HG02884 (cell line): ENCODE results near the gene RNF224.
A peak's percentile ranks its signal among the peaks of the same experiment; 100 is the strongest.

Experiments
- ATAC-seq: cut with Tn5 transposase; IDR thresholded peaks from one replicate; pipeline ENCODE4 v1.9.1; 2021; ENCODE audit warnings: mild to moderate bottlenecking, moderate library complexity; ENCODE audit not compliant: unreplicated experiment

Gene RNF224

DNA sequence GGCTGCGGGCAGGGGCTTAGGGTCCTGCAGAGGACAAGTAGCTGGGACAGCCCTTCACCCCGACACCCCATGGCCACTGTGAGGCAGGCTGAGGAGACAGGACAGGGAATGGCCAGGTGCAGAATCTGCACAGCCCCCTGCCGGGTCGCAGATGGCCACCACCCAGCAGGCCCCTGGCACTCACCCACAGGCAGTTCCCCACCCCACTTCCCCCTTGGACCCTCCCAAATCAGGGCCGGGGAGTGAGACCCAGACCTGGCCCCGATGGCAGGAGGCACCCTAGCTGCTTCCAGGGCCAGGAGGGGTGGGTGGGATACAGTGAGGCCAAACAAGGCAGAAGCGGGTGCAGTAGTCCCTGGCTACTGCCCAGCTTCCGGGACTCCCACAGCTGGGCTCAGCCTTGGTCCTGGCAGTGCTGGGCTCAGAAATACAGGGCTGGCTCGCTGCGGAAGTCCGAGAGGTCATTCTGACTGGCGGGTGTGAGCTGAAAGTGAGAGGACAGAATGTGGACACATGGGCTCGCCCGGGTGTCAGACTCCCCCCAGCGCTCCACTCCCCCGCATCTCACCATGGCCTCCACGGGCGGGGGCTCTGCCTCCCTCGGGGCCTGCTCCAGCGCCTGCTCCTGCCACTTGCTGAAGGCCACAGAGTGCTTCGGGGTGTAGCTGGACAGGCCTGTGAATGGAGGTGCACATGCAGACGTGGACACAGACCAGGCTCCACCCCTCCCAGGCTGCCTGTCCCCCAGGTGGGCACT, 35.4 kb upstream of the RNF224 start:
- ATAC-seq = no peak

DNA sequence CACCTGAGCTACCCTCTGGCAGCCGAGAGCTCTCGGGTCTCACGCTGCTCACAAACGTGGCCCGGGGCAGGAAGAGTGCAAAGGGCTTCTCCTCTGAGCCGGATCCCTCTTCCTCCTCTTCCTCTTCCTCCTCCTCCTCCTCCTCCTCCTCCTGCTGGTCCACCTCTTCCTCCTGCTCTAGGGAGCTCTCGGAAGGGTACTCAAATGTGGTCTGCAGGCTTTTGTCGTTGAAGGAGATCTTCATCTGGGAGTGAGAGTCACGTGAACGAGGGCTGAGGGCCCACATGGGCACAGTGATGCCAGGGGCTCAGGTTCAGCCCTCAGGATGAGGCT, 34.9 kb upstream of the RNF224 start:
- ATAC-seq = no peak

DNA sequence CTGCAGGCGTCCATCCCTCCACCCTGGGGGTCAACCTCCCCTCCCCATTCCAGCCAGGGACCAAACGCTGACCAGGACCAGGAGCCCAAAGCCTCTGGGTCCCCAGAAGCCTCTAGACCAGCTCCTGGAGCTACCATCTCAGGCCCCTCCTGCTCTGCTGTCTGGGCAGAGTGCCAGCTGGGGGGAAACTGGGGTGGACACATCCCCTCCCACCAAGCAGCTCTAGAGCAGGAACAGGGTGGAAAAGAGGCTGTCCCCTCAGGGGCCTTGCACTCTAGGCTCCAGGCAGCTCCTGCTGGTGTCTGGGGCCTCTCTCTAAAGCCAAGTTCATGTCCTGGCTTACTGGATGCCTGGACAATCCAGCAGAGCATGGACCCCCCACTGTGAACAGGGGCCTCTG, 34.4 kb upstream of the RNF224 start:
- no peak for ATAC-seq

DNA sequence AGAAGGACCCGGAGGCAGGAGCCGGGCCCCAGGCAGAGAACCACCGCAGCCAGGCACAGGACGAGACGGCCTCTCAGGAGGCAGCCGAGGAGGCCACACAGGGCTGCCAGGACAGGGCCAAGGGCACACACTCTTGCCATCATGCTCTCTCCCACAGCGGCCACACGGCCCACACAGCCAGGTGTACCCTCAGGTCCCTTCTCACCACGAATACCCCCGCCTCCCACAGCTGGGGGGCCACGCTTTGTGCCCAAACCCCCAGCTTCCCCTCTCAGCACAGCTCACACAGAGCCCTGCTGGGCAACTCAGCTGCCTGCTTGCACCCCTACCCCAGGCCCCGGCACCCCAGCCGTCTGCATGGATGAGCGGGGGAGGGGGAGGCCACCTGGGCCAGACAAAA, 33.5 kb upstream of the RNF224 start:
- ATAC-seq = no peak

DNA sequence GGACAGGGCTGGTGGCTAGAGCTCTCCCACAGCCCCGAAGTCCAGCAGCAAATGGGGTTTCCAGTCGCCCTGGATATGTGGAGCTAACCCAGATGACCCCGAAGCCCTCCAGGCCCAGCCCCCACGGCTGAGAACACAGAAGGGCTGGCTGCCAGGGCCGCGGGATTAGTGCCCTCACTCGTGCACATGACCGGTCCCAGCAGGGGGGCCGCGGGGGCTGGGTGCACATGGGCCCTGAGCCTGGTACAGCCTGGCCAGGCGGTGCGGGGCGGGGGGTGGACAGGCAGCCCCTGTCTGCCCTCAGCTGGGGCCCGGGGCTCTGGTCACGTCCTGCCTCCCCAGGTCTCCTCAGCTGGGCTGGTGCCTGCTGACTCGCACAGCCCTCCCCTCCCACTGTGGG, 32.9 kb upstream of the RNF224 start:
- ATAC-seq = no peak

DNA sequence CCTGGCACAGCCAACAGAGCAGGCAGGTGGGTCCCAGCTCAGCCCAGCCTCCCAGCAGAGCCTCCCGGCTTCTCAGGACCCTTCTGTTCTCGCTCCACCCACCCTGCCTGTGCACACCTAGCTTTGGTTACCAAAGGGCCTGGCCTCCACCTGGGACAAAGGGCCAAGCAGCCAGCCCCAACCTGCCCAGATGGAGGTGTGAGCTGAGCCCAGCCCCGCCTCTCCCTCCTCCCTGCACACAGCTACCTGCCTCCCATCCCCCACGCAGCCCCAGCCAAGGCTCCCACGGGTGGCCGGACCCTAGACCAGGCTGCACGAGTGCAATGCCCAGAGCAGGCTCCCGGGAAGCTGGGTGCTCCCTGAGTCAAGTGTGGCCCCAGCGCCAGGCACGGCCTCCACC, 32.4 kb upstream of the RNF224 start:
- no peak for ATAC-seq

DNA sequence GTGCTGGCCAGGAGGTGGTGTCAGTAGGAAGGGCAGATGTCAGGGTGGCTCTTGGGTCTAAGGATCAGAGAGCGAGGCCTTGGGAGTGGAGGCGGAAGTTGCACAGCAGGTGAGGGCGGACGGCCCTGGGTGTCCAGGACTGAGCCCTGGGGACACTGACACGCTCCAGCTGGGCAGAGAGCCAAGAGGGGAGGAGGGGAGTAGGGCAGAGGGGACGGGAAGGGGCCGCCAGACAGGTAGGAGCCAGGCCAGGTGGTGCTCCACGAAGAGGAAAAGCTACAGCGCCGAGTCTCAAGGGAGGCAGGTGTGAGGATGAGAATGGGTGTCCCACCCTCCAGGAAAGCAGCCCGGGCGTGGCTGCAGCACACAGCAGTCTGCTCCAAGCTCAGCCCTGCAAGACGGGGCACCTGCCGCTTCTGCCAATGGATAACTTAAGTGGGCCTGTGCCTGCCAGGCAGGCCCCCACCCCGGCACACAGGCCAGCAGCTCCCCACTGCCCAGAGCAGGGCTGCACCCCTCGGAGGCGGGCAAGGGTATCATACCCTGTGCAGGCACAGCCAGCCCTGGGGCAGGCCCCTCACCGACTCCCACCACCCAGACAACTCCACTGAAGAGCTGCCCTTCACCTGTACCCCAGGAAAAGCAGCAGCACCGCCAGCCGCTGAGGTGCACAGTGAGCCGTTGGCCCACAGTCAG, 31.6 kb upstream of the RNF224 start:
- no peak for ATAC-seq

DNA sequence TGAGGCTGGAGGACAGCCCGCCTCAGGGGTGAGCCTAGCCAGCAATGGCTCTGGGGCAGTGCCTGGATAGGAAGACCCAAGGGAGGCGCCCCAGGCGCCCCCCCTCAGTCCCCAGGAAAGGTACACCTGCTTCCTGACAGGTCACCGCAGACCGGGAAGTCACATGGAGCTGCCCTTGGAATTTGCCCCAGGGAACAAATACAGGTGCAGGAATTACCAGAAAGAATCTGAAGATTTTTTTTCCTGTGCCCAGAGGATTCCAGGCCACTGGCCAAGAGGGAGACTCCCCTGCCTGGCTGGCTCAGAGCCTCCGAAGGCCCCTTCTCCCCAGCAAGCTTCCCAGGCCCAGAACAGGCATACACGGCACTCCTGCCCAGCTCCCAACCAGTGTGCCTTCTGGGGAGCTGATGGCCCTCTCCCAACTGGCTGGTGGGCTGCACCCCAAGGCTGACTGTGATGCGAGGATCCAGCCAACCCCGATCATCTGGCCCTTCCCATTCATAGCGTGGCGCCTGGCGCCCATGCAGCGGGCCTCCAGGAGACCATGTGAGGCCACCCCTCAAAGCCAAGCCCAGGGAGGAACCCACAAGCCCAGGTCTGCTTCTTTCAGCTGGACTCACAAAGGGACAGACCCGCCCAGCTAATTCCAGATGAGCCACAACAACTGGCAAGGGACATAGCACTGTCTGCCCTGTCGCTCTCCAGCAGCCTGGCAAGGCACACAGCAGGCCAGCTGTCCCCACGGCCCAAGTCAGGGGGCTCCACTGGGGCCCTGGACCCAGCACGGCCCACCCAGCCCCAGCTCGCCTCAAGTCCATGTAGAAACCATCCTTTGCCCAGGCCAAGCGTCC, 29.0 kb upstream of the RNF224 start:
- ATAC-seq = no peak

DNA sequence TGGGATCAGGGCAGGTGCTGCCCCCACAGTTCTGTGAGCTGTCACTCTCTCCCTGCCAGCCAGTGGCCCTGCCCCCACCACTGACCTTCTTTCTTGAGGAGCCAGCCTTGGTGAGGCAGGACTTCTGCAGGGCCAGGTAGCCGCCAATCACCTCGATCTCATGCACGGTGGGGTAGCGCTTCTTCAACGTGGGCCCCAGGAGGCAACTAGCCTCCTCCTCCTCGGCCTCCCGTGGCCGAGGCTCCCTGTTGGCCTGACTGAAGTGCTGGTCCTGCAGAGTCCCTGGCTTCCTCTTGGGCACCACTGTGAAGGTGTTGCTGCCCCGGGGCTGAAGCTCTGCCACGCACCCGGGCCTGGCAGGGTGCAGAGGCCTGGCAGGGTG, 28.4 kb upstream of the RNF224 start:
- ATAC-seq = no peak

DNA sequence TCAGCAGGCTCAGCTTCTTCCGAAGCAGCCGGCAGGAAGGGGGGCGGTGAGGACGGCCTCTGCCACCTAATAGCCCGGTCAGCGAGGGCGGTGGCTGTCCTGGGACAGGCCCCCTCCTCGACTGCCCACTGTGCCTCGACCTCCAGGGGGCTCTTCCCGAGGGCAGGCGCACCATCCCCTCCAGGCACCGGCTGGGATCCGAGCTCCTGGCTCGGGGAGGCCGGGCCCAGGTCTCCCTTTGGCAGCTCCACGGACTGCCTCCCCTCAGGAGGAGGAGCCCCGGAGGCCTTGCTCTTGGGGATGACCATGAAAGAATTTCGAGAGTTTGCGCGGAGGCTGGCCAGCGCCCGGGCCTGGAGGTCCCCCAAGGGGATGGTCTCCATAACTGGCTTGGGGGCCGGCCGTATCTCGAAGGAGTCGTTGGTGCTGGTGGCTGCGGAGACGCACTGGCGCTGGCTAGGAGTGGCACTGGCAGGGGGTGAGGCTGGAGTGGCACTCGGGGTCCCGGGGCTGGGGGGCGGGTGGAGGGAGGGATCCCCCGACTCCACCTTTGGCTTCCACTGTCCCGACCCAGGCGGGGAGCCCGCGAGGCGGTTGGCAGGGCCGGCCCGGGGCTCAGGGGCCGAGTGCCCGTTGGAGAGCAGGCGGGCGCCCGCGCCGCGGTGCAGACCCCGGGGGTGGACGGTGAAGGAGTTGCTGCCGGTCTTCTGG, 27.7 kb upstream of the RNF224 start:
- ATAC-seq = no peak

DNA sequence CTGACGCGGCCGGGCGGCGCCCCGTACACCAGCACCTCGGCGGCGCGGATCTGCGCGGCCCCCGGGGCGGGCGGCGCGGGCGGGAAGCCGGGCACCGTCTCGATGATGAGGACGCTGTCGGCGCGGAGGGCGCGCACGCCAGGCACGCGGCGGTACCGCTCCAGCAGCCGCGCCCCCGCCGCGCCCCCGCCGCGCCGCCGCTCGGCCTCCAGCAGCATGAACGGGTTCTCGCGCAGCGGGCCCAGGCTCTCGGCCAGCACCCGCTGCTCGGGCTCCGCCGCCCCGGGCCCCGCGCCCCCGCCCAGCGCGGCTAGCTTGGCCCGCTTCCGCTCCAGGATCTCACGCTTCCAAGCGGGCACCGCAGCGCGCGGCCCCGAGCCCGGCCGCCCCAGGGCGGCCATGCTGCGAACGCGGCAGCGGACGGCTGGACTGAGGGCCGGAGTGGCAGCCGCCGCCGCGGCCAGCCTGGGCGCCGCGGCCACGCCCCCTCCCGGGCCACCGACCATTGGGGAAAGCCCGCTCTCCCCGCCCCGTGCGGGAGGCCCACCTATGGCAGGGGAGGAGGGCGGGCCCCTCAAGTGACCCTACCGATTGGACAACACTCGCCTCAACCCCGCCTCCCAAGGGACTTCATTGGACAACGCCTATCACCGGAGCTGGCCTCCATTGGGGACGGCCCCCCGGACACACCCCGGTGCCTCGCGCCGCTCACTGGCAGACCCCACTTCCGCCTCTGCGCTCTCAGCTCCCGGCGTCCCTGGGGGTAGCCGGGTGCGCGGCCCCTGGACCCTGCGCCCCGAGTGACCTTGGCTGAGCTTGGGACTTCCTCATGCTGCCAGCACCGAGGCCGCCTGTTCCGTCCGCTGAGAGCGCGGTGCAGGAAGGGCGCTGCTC, 26.7 kb upstream of the RNF224 start, which contains the start of gene TPRN:
Gene TPRN (minus strand): TSS at position 431 of the 894 bp plus-strand sequence. CDS start 30 bp downstream, at position 401.
- ATAC-seq = peak; percentile 87

DNA sequence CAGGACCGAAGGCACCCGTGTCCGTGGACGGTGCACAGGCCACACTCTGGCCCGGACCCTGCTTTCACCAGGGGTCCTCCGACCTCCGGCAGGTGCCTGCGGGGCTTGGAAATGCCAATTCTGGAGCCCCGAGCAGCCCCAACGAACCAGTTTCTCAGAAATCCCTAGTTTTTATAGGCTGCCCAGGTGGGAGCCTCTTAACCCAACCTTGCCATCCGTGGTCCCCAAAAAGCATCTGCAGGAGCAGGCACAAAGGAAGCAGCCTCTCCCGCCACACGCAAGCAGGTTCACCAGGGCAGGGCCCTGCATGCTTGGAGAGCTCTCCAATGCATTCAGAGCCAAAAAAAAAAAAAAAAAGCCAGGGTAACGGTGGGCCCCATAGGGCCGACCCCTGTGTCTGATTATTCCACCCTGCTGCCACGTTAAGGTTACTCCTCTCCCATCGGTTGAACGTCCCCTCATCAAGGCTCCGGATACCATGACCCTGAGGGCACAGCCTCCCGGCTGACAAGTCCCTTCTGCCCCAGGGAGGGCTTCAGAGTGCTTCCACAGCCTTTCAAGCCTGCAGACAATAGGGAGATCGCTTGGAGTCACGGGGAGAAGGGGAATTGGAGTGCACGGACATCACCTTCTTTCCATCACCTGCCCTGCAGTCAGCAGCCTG, 26.0 kb upstream of the RNF224 start:
- no peak for ATAC-seq

DNA sequence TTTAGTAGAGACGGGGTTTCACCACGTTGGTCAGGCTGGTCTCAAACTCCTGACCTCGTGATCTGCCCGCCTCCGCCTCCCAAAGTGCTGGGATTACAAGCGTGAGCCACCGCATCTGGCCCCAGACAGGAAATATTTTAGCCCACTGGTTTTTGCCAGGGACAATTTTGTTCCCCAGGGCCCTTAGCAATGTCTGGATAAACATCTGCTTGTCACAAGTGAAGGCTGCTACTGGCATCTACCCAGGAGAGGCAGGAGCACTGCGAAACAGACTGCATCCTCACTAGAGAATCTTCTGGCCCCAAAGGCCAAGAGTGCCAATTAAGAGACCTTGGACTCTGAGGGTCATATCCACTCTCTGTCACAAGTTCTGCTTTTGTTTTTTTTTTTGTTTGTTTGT, 24.3 kb upstream of the RNF224 start:
- no peak for ATAC-seq

DNA sequence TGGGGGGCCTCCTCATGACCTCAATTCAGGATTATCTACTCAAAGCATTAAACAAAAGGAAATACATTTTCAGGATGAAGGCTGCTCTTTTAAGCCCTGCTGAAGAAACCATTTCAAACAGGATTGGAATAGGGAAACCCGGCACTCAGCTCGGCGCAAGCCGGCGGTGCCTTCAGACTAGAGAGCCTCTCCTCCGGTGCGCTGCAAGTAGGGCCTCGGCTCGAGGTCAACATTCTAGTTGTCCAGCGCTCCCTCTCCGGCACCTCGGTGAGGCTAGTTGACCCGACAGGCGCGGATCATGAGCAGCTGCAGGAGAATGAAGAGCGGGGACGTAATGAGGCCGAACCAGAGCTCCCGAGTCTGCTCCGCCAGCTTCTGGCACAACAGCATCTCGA, 22.6 kb upstream of the RNF224 start:
- no peak for ATAC-seq

DNA sequence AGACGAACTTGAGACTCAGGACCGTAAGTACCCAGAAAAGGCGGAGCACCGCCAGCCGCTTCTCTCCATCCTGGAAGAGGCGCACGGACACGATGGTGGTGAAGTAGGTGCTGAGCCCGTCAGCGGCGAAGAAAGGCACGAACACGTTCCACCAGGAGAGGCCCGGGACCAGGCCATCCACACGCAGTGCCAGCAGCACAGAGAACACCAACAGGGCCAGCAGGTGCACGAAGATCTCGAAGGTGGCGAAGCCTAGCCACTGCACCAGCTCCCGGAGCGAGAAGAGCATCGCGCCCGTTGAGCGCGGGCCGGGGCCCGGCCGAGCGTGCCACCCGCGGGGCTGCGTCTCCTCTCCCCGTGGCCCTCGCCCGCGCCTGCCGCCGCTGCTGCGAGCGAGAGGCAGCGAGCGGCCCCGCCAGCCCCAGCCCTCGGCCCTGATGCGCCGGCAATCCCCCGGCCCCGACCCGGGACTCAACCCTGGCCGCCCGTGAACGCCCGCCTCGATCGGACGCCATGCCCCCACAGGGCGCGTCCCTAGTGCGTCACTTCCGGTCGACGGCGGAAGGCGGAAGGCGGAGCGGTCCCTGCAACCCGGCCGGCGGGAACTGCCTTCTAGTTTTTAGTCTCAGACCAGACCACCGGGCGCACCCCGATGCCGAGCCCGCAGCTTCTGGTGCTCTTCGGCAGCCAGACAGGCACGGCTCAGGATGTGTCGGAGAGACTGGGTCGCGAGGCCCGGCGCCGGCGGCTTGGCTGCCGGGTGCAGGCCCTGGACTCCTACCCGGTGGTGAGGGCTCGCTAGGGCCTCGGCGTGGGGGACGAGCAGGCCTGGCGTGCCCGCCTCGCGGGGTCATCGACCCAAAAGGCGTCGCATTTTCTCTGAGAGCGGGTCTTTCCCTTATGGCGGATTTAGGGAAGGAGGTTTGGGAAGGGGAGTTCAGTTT, 21.9 kb upstream of the RNF224 start, which contains the start of the genes NDOR1 and TMEM203:
Gene NDOR1 (plus strand): TSS at position 575 of the 944 bp plus-strand sequence. CDS start 78 bp downstream, at position 653.
Gene TMEM203 (minus strand): TSS at position 523 of the 944 bp plus-strand sequence. CDS start 234 bp downstream, at position 289.
- no peak for ATAC-seq

DNA sequence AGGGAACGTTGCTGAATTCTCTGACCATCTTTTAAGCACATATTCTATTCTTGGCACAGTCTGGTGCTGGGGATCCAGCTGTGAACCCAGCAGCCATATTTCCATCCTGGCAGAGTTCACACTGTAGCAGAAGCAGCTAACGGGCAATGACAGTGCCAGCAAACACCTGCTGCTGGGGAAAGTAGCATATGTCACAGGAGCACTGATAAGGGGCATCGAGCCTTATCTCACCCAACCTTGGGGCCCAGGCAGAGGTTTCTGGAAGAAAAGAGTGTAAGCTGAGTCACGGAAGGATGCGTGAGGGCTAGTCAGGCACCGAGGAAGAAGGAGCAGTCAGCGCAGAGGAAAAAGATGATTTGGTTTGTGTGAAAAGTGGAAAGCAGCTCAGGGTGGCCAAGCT, 20.7 kb upstream of the RNF224 start:
- ATAC-seq = no peak

DNA sequence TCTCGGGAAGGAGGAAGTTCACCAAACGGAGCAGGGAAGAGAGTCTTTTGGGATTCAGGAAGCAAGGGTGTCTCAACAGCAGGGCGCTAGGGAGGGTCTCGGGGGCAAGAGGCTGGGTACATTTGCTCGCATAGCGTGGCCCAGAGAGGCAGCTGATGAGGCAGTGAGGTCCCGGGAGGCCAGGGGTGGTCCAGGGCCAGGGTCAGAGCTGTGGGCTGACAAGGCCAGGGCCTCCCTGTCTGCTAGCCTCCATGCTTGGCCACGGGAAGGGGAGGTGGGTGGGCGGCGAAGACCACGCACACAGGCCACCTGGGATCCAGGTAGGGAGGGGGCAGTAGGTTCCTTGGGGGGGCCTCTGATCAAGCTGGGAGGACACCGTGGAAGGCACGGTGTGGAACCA, 15.8 kb upstream of the RNF224 start:
- no peak for ATAC-seq

DNA sequence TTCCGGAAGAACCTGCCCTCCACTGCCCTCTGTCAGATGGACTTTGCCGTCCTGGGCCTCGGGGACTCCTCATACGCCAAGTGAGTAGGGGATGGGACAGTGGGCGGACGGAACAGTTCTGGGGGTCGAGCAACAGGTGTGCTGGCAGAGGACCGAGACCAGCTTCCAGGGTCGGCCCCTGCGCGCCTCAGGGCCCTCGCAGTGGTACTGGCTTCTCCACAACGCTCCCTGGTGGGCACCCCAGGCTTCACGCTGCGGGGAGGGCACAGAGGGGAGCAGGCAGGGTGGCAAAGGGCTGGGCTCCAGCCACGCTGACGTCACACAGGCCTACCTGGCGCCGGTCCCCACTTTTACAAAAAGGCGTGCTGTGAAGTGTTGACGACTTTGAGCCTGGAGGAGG, 14.8 kb upstream of the RNF224 start:
- ATAC-seq = no peak
